H1 (cell line): ENCODE results near the gene IFT81. TPM values are rescaled to one million over a fixed set of nuclear protein-coding genes. Genes with fewer than 3 reads are reported as not detected.

Source experiments
- CTCF ChIA-PET: fragments of 300-600 bp; sonication (Branson Sonifier 250); formaldehyde crosslinking; loops from one replicate; lab custom pipeline; 2021; ENCODE audit not compliant: partially characterized antibody; lab: Charles Lee
- POLR2A ChIA-PET: fragments of 300-600 bp; sonication (Branson Sonifier 250); formaldehyde crosslinking; loops from one replicate; lab custom pipeline; 2021; ENCODE audit warnings: inconsistent platforms; ENCODE audit not compliant: partially characterized antibody; lab: Charles Lee
- DNase-seq, 2 experiments: peaks; one replicate each; pipeline versions ENCODE4 v3.0.0 to v3.0.0-alpha.2; 2010 to 2022; ENCODE audit warnings: low spot score in 2 of 2, low read depth in 1 of 2, mixed read lengths in 1 of 2
- FAIRE-seq: peaks from 2 replicates; lab custom pipeline; 2011; peaks lifted over from hg19 to GRCh38; lab: Jason Lieb, UNC
- H2AFZ ChIP-seq: 2 replicates; pipeline ENCODE4 v1.8.1; 2012; ENCODE audit warnings: low read length, inconsistent platforms
- H2AK5ac ChIP-seq: 2 replicates; pipeline ENCODE4 v1.6.1; 2013; ENCODE audit warnings: low read depth, low read length
- H2BK120ac ChIP-seq: replicated peaks from 2 replicates; pipeline ENCODE3; 2013; ENCODE audit warnings: low read depth, low read length, inconsistent platforms
- H2BK12ac ChIP-seq: 2 replicates; pipeline ENCODE4 v1.6.1; 2013; ENCODE audit warnings: low read depth, low read length
- H2BK15ac ChIP-seq: 2 replicates; pipeline ENCODE4 v1.6.1; 2013; ENCODE audit warnings: low read length
- H2BK20ac ChIP-seq: 2 replicates; pipeline ENCODE4 v1.6.1; 2013; ENCODE audit warnings: low read length
- H2BK5ac ChIP-seq: 2 replicates; pipeline ENCODE4 v1.6.1; 2013; ENCODE audit warnings: low read depth, low read length
- H3K14ac ChIP-seq: 2 replicates; pipeline ENCODE4 v1.6.1; 2013; ENCODE audit warnings: inconsistent platforms; ENCODE audit not compliant: insufficient read length
- H3K18ac ChIP-seq: 2 replicates; pipeline ENCODE4 v1.6.1; 2013; ENCODE audit warnings: low read length; ENCODE audit errors: extremely low read depth
- H3K23ac ChIP-seq: 2 replicates; pipeline ENCODE4 v1.6.1; 2013; ENCODE audit warnings: inconsistent platforms; ENCODE audit not compliant: insufficient read length
- H3K23me2 ChIP-seq: 2 replicates; pipeline ENCODE4 v1.6.1; 2013; ENCODE audit warnings: low read depth, low read length
- H3K27ac ChIP-seq: 2 replicates; pipeline ENCODE4 v1.6.1; 2011; ENCODE audit warnings: low read depth, low read length, inconsistent platforms
- H3K27me3 ChIP-seq, 4 experiments: replicated peaks in 1 of 4; 1 replicate in 1 of 4; 2 replicates in 3 of 4; pipeline versions ENCODE4 v1.6.1 to v1.8.1; 2011 to 2013; ENCODE audit warnings: low read length in 3 of 4, mild to moderate bottlenecking in 3 of 4, inconsistent platforms in 2 of 4, mixed read lengths in 2 of 4, moderate library complexity in 1 of 4; ENCODE audit not compliant: control insufficient read depth in 3 of 4, insufficient read depth in 3 of 4; ENCODE audit errors: extremely low read depth in 1 of 4
- H3K36me3 ChIP-seq, 4 experiments: 2 replicates each; pipeline versions ENCODE4 v1.6.1 to v1.8.1; 2011 to 2013; ENCODE audit warnings: mild to moderate bottlenecking in 4 of 4, low read length in 3 of 4, moderate library complexity in 2 of 4, control low read depth in 1 of 4, inconsistent platforms in 1 of 4; ENCODE audit not compliant: insufficient read depth in 4 of 4, control insufficient read depth in 2 of 4
- H3K4ac ChIP-seq: replicated peaks from 2 replicates; pipeline ENCODE3; 2013; ENCODE audit warnings: low read length, low read depth, mixed read lengths, inconsistent platforms; ENCODE audit not compliant: insufficient read length
- H3K4me1 ChIP-seq, 4 experiments: replicated peaks in 1 of 4; 1 replicate in 1 of 4; 2 replicates in 3 of 4; pipeline versions ENCODE4 v1.6.1 to v1.8.1; 2011 to 2013; ENCODE audit warnings: low read length in 3 of 4, inconsistent platforms in 2 of 4, mixed read lengths in 1 of 4; ENCODE audit not compliant: insufficient read depth in 4 of 4, control insufficient read depth in 3 of 4
- H3K4me2 ChIP-seq, 2 experiments: 2 replicates each; pipeline versions ENCODE4 v1.6.1 to v1.8.1; 2011 to 2013; ENCODE audit warnings: low read depth in 2 of 2, low read length in 2 of 2, control low read depth in 1 of 2, inconsistent platforms in 1 of 2, mild to moderate bottlenecking in 1 of 2; ENCODE audit not compliant: insufficient read depth in 1 of 2
- H3K4me3 ChIP-seq, 4 experiments: fragments of 200-600, 300-600 bp in 1 of 4; sonication (generic), shearing (Covaris generic), sonication (Bioruptor Twin) in 1 of 4; 2 replicates each; pipeline versions ENCODE4 v1.5.1 to v1.8.1; 2011 to 2016; ENCODE audit warnings: low read length in 4 of 4, low read depth in 3 of 4, control low read depth in 2 of 4, inconsistent platforms in 2 of 4, mild to moderate bottlenecking in 2 of 4, mixed read lengths in 1 of 4, moderate library complexity in 1 of 4; ENCODE audit not compliant: insufficient read depth in 2 of 4; ENCODE audit errors: extremely low read depth in 1 of 4
- H3K56ac ChIP-seq: replicated peaks from 2 replicates; pipeline ENCODE3; 2013; ENCODE audit warnings: low read depth, mild to moderate bottlenecking, mixed read lengths, low read length, inconsistent platforms; ENCODE audit not compliant: insufficient read length
- H3K79me1 ChIP-seq: 2 replicates; pipeline ENCODE4 v1.6.1; 2013; ENCODE audit warnings: low read depth, low read length, control low read depth
- H3K79me2 ChIP-seq, 2 experiments: 2 replicates each; pipeline versions ENCODE4 v1.6.1 to v1.8.1; 2012 to 2013; ENCODE audit warnings: low read length in 2 of 2, mild to moderate bottlenecking in 2 of 2, inconsistent platforms in 1 of 2; ENCODE audit not compliant: insufficient read depth in 2 of 2, control insufficient read depth in 1 of 2
- H3K9ac ChIP-seq, 4 experiments: replicated peaks in 1 of 4; 1 replicate in 1 of 4; 2 replicates in 3 of 4; pipeline versions ENCODE4 v1.6.1 to v1.8.1; 2011 to 2013; ENCODE audit warnings: low read depth in 3 of 4, low read length in 3 of 4, control low read depth in 2 of 4, mild to moderate bottlenecking in 2 of 4, moderate library complexity in 2 of 4, inconsistent platforms in 1 of 4; ENCODE audit errors: extremely low read depth in 1 of 4
- H3K9me3 ChIP-seq, 2 experiments: 2 replicates each; pipeline versions ENCODE4 v1.6.1 to v1.8.1; 2012 to 2013; ENCODE audit warnings: mild to moderate bottlenecking in 2 of 2, moderate library complexity in 2 of 2, control low read depth in 1 of 2, inconsistent platforms in 1 of 2, low read depth in 1 of 2, low read length in 1 of 2, mixed read lengths in 1 of 2; ENCODE audit not compliant: insufficient read depth in 2 of 2
- H4K20me1 ChIP-seq, 2 experiments: replicated peaks in 1 of 2; 2 replicates each; pipeline versions ENCODE3 to v1.8.1; 2011 to 2013; ENCODE audit warnings: inconsistent platforms in 2 of 2, low read length in 2 of 2, mild to moderate bottlenecking in 1 of 2; ENCODE audit not compliant: insufficient read depth in 2 of 2, control insufficient read depth in 1 of 2
- H4K5ac ChIP-seq: 2 replicates; pipeline ENCODE4 v1.6.1; 2013; ENCODE audit warnings: low read length, low read depth, mixed read lengths, inconsistent platforms; ENCODE audit not compliant: insufficient read length
- H4K8ac ChIP-seq: 2 replicates; pipeline ENCODE4 v1.8.0; 2013; ENCODE audit warnings: mild to moderate bottlenecking, moderate library complexity, low read length, inconsistent platforms; ENCODE audit not compliant: insufficient read depth; ENCODE audit errors: extremely low read depth
- H4K91ac ChIP-seq: replicated peaks from 2 replicates; pipeline ENCODE3; 2013; ENCODE audit warnings: low read length, mixed read lengths, inconsistent platforms; ENCODE audit not compliant: insufficient read length
- CEBPB ChIP-seq: IDR thresholded peaks from 2 replicates; pipeline ENCODE4 v1.6.1; 2012; ENCODE audit warnings: low read depth, low read length
- CHD1 ChIP-seq: IDR thresholded peaks from 2 replicates; pipeline ENCODE4 v1.6.1; 2012; ENCODE audit warnings: low read depth, low read length, improper control_type of control experiment
- CTCF ChIP-seq, 3 experiments: IDR thresholded peaks; 1 replicate in 2 of 3; 2 replicates in 1 of 3; pipeline versions ENCODE4 v1.5.1 to v1.6.1; 2011; ENCODE audit warnings: low read length in 3 of 3, mild to moderate bottlenecking in 3 of 3, inconsistent platforms in 2 of 3, low read depth in 1 of 3, moderate library complexity in 1 of 3; ENCODE audit not compliant: insufficient read depth in 1 of 3; ENCODE audit errors: control extremely low read depth in 1 of 3
- RNF2 ChIP-seq: fragments of 200-900, 300-1000 bp; sonication (generic); IDR thresholded peaks from 2 replicates; pipeline ENCODE4 v1.7.1; 2016; ENCODE audit warnings: borderline replicate concordance, low read depth, mild to moderate bottlenecking, antibody characterized with exemption, low read length; ENCODE audit not compliant: poor library complexity, severe bottlenecking; ENCODE audit errors: missing control alignments
- SIRT6 ChIP-seq: IDR thresholded peaks from one replicate; pipeline ENCODE4 v1.7.1; 2012; ENCODE audit warnings: low read length, inconsistent platforms
- SP4 ChIP-seq: IDR thresholded peaks from 2 replicates; pipeline ENCODE4 v1.6.1; 2012; ENCODE audit warnings: low read length, inconsistent platforms
- WGBS, 2 experiments: shearing (Covaris generic) in 1 of 2; methylation state at CpG; one replicate each; pipeline versions ENCODE4 v1.1.6 to v1.1.7; 2013 to 2015; ENCODE audit warnings: low lambda C conversion rate in 2 of 2, mixed read lengths in 2 of 2, inconsistent platforms in 1 of 2, low coverage in 1 of 2, missing lambda C conversion rate in 1 of 2; ENCODE audit not compliant: insufficient replicate concordance in 2 of 2, insufficient coverage in 1 of 2, insufficient read length in 1 of 2; ENCODE audit errors: extremely low coverage in 1 of 2, missing lambda C conversion rate in 1 of 2; 5-methylcytosine and 5-hydroxymethylcytosine counted together
- polyA plus RNA-seq, 7 experiments: library from polyadenylated mRNA; depleted of rRNA in 3 of 7; stranded (reverse) in 5 of 7; unstranded in 2 of 7; fragments of >200 nt in 5 of 7; fragments of 200-250 nt in 2 of 7; gene quantifications; 1 replicate in 5 of 7; 2 replicates in 1 of 7; 4 replicates in 1 of 7; pipeline versions ENCODE4 v1.2.1 to v1.2.3, GENCODE V29; 2011 to 2013; ENCODE audit warnings: missing spikeins in 2 of 7, mixed read lengths in 2 of 7
- total RNA-seq: library from RNA; stranded (reverse); fragmentation: NEBNext Ultra II Directional; extraction: Animal tissue kit (Norgen Biotek cat#: 25700); gene quantifications from 2 replicates; pipeline ENCODE4 v1.2.1, GENCODE V29; 2021

The IFT81 gene
- total and polyA plus RNA-seq, 2 of the 8 experiments (the other 6 are each of a cell fraction or from before 2014, with no cell fraction given) = 4.1 to 14.5 TPM

GRCh38 chr12:110174373-110174996, 50.3 kb downstream of the IFT81 start:
- no peak overlapping the region for H3K4me3 ChIP-seq
- no peak overlapping the region for H3K23ac ChIP-seq
- H3K27me3 ChIP-seq = no peaks in the 10 kb centered on the region
- H2AK5ac ChIP-seq = no peak overlapping the region
- no peak overlapping the region for H3K27ac ChIP-seq
- no peak for TF ChIP-seq CHD1
- TF ChIP-seq CTCF (IDR thresholded peaks at IDR 0.05; ENCODE audit: control extremely low read depth in 1 of 3, insufficient read depth in 1 of 3, low read depth in 1 of 3, low read length in 3 of 3) = no peak
- TF ChIP-seq SP4 = no peak
- TF ChIP-seq SIRT6 = no peak
- no peak for TF ChIP-seq CEBPB
- no peak for TF ChIP-seq RNF2
- ChIA-PET CTCF (interaction anchor here (1.2 kb wide), 1 partner anchor 14 kb away, joined by 4 read pairs; no protein-coding TSS in a partner anchor), POLR2A (interaction anchor here (0.6 to 0.7 kb wide), 3 partner anchors 206 to 569 kb away, joined by 3 read pairs; no protein-coding TSS in a partner anchor)
- DNase-seq = no peak
- H3K18ac ChIP-seq = no peak overlapping the region
- H3K14ac ChIP-seq = no peak overlapping the region
- H4K5ac ChIP-seq = no peak overlapping the region
- no peak overlapping the region for H2AFZ ChIP-seq
- no peak overlapping the region for H4K8ac ChIP-seq
- no peak overlapping the region for H2BK15ac ChIP-seq
- H3K56ac ChIP-seq = no peak overlapping the region
- no peak overlapping the region for H2BK120ac ChIP-seq
- 77% methylated on average over 3 of the region's 6 CpGs; no CpG with 5 or more reads in 1 of the 2 experiments for WGBS, 2 experiments
- no peaks in the 10 kb centered on the region for H3K79me2 ChIP-seq
- H3K79me1 ChIP-seq = no peaks in the 10 kb centered on the region
- no peak overlapping the region for H3K9ac ChIP-seq
- no peak overlapping the region for H4K91ac ChIP-seq
- no peak overlapping the region for H2BK20ac ChIP-seq
- H3K9me3 ChIP-seq = peaks cover 5 to 10% of the 10 kb centered on the region in 2 experiments; a peak in 3 of 4 replicates
- peaks cover 0 to 9% (median 2%) of the 10 kb centered on the region in 4 experiments; a peak in 4 of 8 replicates for H3K36me3 ChIP-seq
- no peak for FAIRE-seq
- H3K4ac ChIP-seq = no peak overlapping the region
- H3K23me2 ChIP-seq = no peaks in the 10 kb centered on the region
- H2BK12ac ChIP-seq = no peak overlapping the region
- H3K4me2 ChIP-seq = no peak overlapping the region
- peaks cover 0 to 4% of the 10 kb centered on the region in 2 experiments for H4K20me1 ChIP-seq
- no peaks in the 10 kb centered on the region for H3K4me1 ChIP-seq
- no peak overlapping the region for H2BK5ac ChIP-seq
